Measurements from ENCODE around the gene CIT. TPM values are rescaled to one million over a fixed set of nuclear protein-coding genes. Genes with fewer than 3 reads are reported as not detected.

Gene CIT
- total RNA-seq, 6 experiments from 2014 or later, result 1.8 to 12.8 (median 3.3) TPM

- Histone ChIP-seq H3K27me3 (no peaks in the 10 kb centered on the region), H3K9me3 (no peaks in the 10 kb centered on the region), H3K27ac (no peak overlapping the region), H3K4me1 (no peaks in the 10 kb centered on the region), H3K36me3 (no peaks in the 10 kb centered on the region), H3K4me3 (no peak overlapping the region)
- 90% methylated on average over 11 of the region's 17 CpGs for WGBS (ENCODE audit: insufficient coverage, low coverage, low lambda C conversion rate, missing lambda C conversion rate)
- no peak for ATAC-seq
- TF ChIP-seq CTCF (IDR thresholded peaks at IDR 0.05) (no peak), POLR2A (IDR thresholded peaks at IDR 0.05) (no peak)
- intact Hi-C loops (cut with DNase I), result no loop called here
- DNase-seq, result no peak
Measured at GRCh38 chr12:119735079-119735478, 142.0 kb downstream of the CIT start.

- Histone ChIP-seq H3K4me1 (no peaks in the 10 kb centered on the region), H3K9me3 (no peaks in the 10 kb centered on the region), H3K27me3 (no peaks in the 10 kb centered on the region), H3K4me3 (no peak overlapping the region), H3K27ac (no peak overlapping the region), H3K36me3 (no peaks in the 10 kb centered on the region)
- intact Hi-C loops (cut with DNase I), result no loop called here
- TF ChIP-seq CTCF (IDR thresholded peaks at IDR 0.05) (no peak), POLR2A (IDR thresholded peaks at IDR 0.05) (no peak)
- no peak for DNase-seq
- peak in 1 of 4 donors; percentile 53 for ATAC-seq
- WGBS (ENCODE audit: insufficient coverage, low coverage, low lambda C conversion rate, missing lambda C conversion rate), result 89% methylated on average over 5 of the region's 13 CpGs
Measured at GRCh38 chr12:119730381-119730780, 146.7 kb downstream of the CIT start.

GRCh38 chr12:119729871-119730270 lies 147.2 kb downstream of the CIT start:
- TF ChIP-seq CTCF (IDR thresholded peaks at IDR 0.05), result no peak
- TF ChIP-seq POLR2A (IDR thresholded peaks at IDR 0.05), result no peak
- DNase-seq, result no peak
- no peak for ATAC-seq
- Histone ChIP-seq H3K36me3 (no peaks in the 10 kb centered on the region), H3K4me3 (no peak overlapping the region), H3K27me3 (no peaks in the 10 kb centered on the region), H3K9me3 (no peaks in the 10 kb centered on the region), H3K27ac (no peak overlapping the region), H3K4me1 (no peaks in the 10 kb centered on the region)
- WGBS (ENCODE audit: insufficient coverage, low coverage, low lambda C conversion rate, missing lambda C conversion rate), result 97% methylated on average over 7 of the region's 8 CpGs
- intact Hi-C loops (cut with DNase I), result no loop called here

GRCh38 chr12:119728444-119728745 lies 148.7 kb downstream of the CIT start:
- no peak overlapping the region for H3K27ac ChIP-seq
- no peak for TF ChIP-seq POLR2A (IDR thresholded peaks at IDR 0.05)
- TF ChIP-seq CTCF (IDR thresholded peaks at IDR 0.05), result no peak
- intact Hi-C loops (cut with DNase I), result no loop called here
- no peak overlapping the region for H3K4me3 ChIP-seq
- no peaks in the 10 kb centered on the region for H3K36me3 ChIP-seq
- H3K27me3 ChIP-seq, result no peaks in the 10 kb centered on the region
- no peak for ATAC-seq
- no peaks in the 10 kb centered on the region for H3K4me1 ChIP-seq
- 42% methylated on average over 5 of the region's 6 CpGs for WGBS (ENCODE audit: insufficient coverage, low coverage, low lambda C conversion rate, missing lambda C conversion rate)
- DNase-seq, result no peak
- no peaks in the 10 kb centered on the region for H3K9me3 ChIP-seq
